Activated T-cell treated with anti-CD3 and anti-CD28 coated beads, Interleukin-2, amount 50 U/mL, for 1 hour (primary cell): ENCODE measurements around the gene FSIP2.
"Not testable (repeated sequence)": the region's sequence is repeated elsewhere in the genome, so short reads cannot be mapped to it uniquely, and the experiment has no call there.

Experiments used
- DNase-seq: peaks from one replicate; pipeline ENCODE4 v3.0.0-alpha.2; 2020

The FSIP2 gene

GRCh38 chr2:185802926-185803325, 64.3 kb downstream of the FSIP2 start:
- DNase-seq: no peak

- DNase-seq: no peak
Measured at GRCh38 chr2:185806783-185807182, 68.2 kb downstream of the FSIP2 start.

GRCh38 chr2:185807351-185807750, 68.7 kb downstream of the FSIP2 start:
- DNase-seq: no peak

- no peak for DNase-seq
Measured at GRCh38 chr2:185811580-185811979, 73.0 kb downstream of the FSIP2 start.

- no peak for DNase-seq
Measured at GRCh38 chr2:185813707-185814106, 75.1 kb downstream of the FSIP2 start.

GRCh38 chr2:185817991-185818390, 79.4 kb downstream of the FSIP2 start:
- DNase-seq: no peak

- DNase-seq: no peak
Measured at GRCh38 chr2:185821467-185821866, 82.9 kb downstream of the FSIP2 start.

GRCh38 chr2:185823773-185824172, 85.2 kb downstream of the FSIP2 start:
- no peak for DNase-seq

- DNase-seq: no peak
Measured at GRCh38 chr2:185825557-185825956, 87.0 kb downstream of the FSIP2 start.

GRCh38 chr2:185828326-185828725, 89.7 kb downstream of the FSIP2 start:
- no peak for DNase-seq

GRCh38 chr2:185833864-185834263, 95.3 kb downstream of the FSIP2 start:
- no peak for DNase-seq

GRCh38 chr2:185835974-185836373, 97.4 kb downstream of the FSIP2 start:
- DNase-seq: no peak

- DNase-seq: no peak
Measured at GRCh38 chr2:185854885-185855284, 116.3 kb downstream of the FSIP2 start.

- no peak for DNase-seq
Measured at GRCh38 chr2:185857691-185858090, 119.1 kb downstream of the FSIP2 start.

- DNase-seq: no peak
Measured at GRCh38 chr2:185859506-185859905, 120.9 kb downstream of the FSIP2 start.

GRCh38 chr2:185860321-185860720, 121.7 kb downstream of the FSIP2 start:
- DNase-seq: no peak

GRCh38 chr2:185862657-185863398, 124.2 kb downstream of the FSIP2 start:
- DNase-seq: no peak

GRCh38 chr2:185864468-185865260, 126.1 kb downstream of the FSIP2 start:
- not testable (repeated sequence) for DNase-seq

- no peak for DNase-seq
Measured at GRCh38 chr2:185875136-185875931, 136.7 kb downstream of the FSIP2 start.

- no peak for DNase-seq
Measured at GRCh38 chr2:185876234-185876633, 137.6 kb downstream of the FSIP2 start.

- DNase-seq: no peak
Measured at GRCh38 chr2:185880396-185880795, 141.8 kb downstream of the FSIP2 start.
